T-cell (primary cell): ENCODE results near the gene RIT1. TPM values are rescaled to one million over a fixed set of nuclear protein-coding genes. Genes with fewer than 3 reads are reported as not detected.
A peak's percentile ranks its signal among the peaks of the same experiment; 100 is the strongest.

Source experiments
- ATAC-seq, 4 experiments: fragments of 200-7000 bp in 3 of 4; fragments of 150-1000 bp in 1 of 4; cut with Tn5 transposase; replicated peaks in 1 of 4; 1 replicate in 3 of 4; 2 replicates in 1 of 4; pipeline ENCODE4 v1.10.0; 2021; ENCODE audit warnings: moderate library complexity in 3 of 4, mild to moderate bottlenecking in 2 of 4, moderate number of reproducible peaks in 1 of 4
- CTCF ChIA-PET, 2 donors: fragments of 300-600 bp; sonication (Branson Sonifier 250); formaldehyde crosslinking; loops; one replicate each; lab custom pipeline; 2022; ENCODE audit warnings: antibody characterized with exemption in 2 of 2; lab: Charles Lee
- POLR2A ChIA-PET, 2 donors: fragments of 300-600 bp; sonication (Branson Sonifier 250); formaldehyde crosslinking; loops; one replicate each; lab custom pipeline; 2022; ENCODE audit warnings: antibody characterized with exemption in 2 of 2; lab: Charles Lee
- DNase-seq, 35 experiments: peaks; one replicate each; pipeline versions ENCODE4 v3.0.0 to v3.0.0-alpha.2; 2013 to 2023
- H3K27ac ChIP-seq: one replicate; pipeline ENCODE4 v1.5.1; 2013; ENCODE audit warnings: low read length
- H3K27me3 ChIP-seq, 2 experiments: replicated peaks in 1 of 2; 1 replicate in 1 of 2; 2 replicates in 1 of 2; pipeline versions ENCODE4 v1.6.1 to v1.7.0; 2013; ENCODE audit warnings: low read length in 1 of 2, mixed read lengths in 1 of 2; ENCODE audit not compliant: control insufficient read depth in 2 of 2, insufficient read depth in 2 of 2; ENCODE audit errors: extremely low read depth in 1 of 2
- H3K36me3 ChIP-seq, 2 donors: 1 replicate in 1 of 2; 2 replicates in 1 of 2; pipeline versions ENCODE4 v1.6.1 to v1.7.0; 2013; ENCODE audit warnings: low read length in 1 of 2; ENCODE audit not compliant: control insufficient read depth in 2 of 2, insufficient read depth in 1 of 2; ENCODE audit errors: extremely low read depth in 1 of 2
- H3K4me1 ChIP-seq, 2 experiments: 1 replicate in 1 of 2; 2 replicates in 1 of 2; pipeline versions ENCODE4 v1.6.1 to v1.7.0; 2013; ENCODE audit warnings: low read length in 2 of 2, mixed read lengths in 1 of 2; ENCODE audit not compliant: insufficient read depth in 2 of 2, control insufficient read depth in 1 of 2; ENCODE audit errors: extremely low read depth in 1 of 2
- H3K4me3 ChIP-seq, 2 donors: 1 replicate in 1 of 2; 2 replicates in 1 of 2; pipeline versions ENCODE4 v1.5.1 to v1.7.0; 2013; ENCODE audit warnings: mild to moderate bottlenecking in 2 of 2, low read length in 1 of 2, moderate library complexity in 1 of 2; ENCODE audit not compliant: control insufficient read depth in 1 of 2; ENCODE audit errors: extremely low read depth in 1 of 2
- H3K9me3 ChIP-seq: 2 replicates; pipeline ENCODE4 v1.7.0; 2013
- H3K27ac Mint-ChIP-seq, 2 donors: one replicate each; pipeline ENCODE4 v1.8.0; 2020 to 2021; ENCODE audit warnings: mild to moderate bottlenecking in 2 of 2, mixed read lengths in 2 of 2
- H3K27me3 Mint-ChIP-seq, 2 donors: one replicate each; pipeline ENCODE4 v1.8.0; 2021 to 2022; ENCODE audit warnings: mixed read lengths in 2 of 2
- H3K36me3 Mint-ChIP-seq: one replicate; pipeline ENCODE4 v1.8.0; 2021; ENCODE audit warnings: mixed read lengths
- H3K4me1 Mint-ChIP-seq, 3 donors: one replicate each; pipeline ENCODE4 v1.8.0; 2020 to 2022; ENCODE audit warnings: mixed read lengths in 3 of 3, mild to moderate bottlenecking in 1 of 3
- H3K4me3 Mint-ChIP-seq, 3 donors: one replicate each; pipeline ENCODE4 v1.8.0; 2020 to 2022; ENCODE audit warnings: mild to moderate bottlenecking in 3 of 3, mixed read lengths in 3 of 3, moderate library complexity in 3 of 3
- H3K9me3 Mint-ChIP-seq, 3 donors: one replicate each; pipeline ENCODE4 v1.8.0; 2020 to 2022; ENCODE audit warnings: mixed read lengths in 3 of 3
- WGBS: methylation state at CpG from one replicate; pipeline ENCODE4 v1.1.5; 2013; ENCODE audit warnings: missing lambda C conversion rate; ENCODE audit not compliant: insufficient coverage; 5-methylcytosine and 5-hydroxymethylcytosine counted together
- total RNA-seq, 35 experiments: library from RNA in 6 of 35; stranded (reverse) in 6 of 35; fragments of 120-200 nt in 1 of 35; gene quantifications; one replicate each; pipeline versions ENCODE4 v1.2.1 to v1.2.4 and lab custom pipeline; 2013 to 2026

Gene RIT1
- total RNA-seq, 5 donors from 2014 or later (not counting 1 experiment from before 2014, with no cell fraction given), result 35.3 to 56.4 (median 39.2) TPM

DNA sequence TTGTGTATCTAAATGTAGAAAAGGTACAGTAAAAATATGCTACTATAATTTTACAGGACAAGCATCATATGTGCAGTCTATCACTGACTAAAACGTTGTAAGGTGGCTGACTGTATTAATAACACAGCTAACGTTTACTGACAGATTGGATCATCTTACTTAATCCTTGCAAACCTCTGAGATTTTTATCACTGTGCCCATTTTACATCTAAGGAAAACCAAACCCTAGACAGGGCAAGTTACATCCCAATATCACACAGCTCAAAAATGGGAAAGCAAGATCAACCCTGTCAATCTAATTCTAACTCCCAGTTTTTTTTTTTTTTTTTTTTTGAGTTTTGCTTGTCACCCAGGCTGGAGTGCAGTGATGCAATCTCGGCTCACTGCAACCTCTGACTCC is 7.5 kb upstream of the RIT1 start:
- no peaks in the 10 kb centered on the region for H3K9me3 ChIP-seq
- H3K4me1 Mint-ChIP-seq, result peaks cover 0 to 4% (median 0%) of the 10 kb centered on the region in 3 donors
- H3K36me3 ChIP-seq, result peaks cover 27 to 91% of the 10 kb centered on the region in 2 donors
- H3K4me1 ChIP-seq, result no peaks in the 10 kb centered on the region
- DNase-seq (no peak), ATAC-seq (no peak)
- H3K4me3 ChIP-seq, result no peak overlapping the region
- WGBS, result 79% methylated on average over 2 of the region's 3 CpGs
- H3K27ac ChIP-seq, result no peak overlapping the region
- POLR2A ChIA-PET, result interaction anchor here (0.6 kb wide), 4 partner anchors 16 to 340 kb away, joined by 4 to 5 read pairs (median 4); partner anchors contain the start of gene KHDC4 (in 1 of the 2)
- no peaks in the 10 kb centered on the region for H3K27me3 Mint-ChIP-seq
- H3K9me3 Mint-ChIP-seq, result no peaks in the 10 kb centered on the region
- H3K27me3 ChIP-seq, result no peaks in the 10 kb centered on the region
- CTCF ChIA-PET, result no interaction called here
- no peak overlapping the region for H3K4me3 Mint-ChIP-seq
- peaks cover 58% of the 10 kb centered on the region for H3K36me3 Mint-ChIP-seq
- H3K27ac Mint-ChIP-seq, result no peak overlapping the region

DNA sequence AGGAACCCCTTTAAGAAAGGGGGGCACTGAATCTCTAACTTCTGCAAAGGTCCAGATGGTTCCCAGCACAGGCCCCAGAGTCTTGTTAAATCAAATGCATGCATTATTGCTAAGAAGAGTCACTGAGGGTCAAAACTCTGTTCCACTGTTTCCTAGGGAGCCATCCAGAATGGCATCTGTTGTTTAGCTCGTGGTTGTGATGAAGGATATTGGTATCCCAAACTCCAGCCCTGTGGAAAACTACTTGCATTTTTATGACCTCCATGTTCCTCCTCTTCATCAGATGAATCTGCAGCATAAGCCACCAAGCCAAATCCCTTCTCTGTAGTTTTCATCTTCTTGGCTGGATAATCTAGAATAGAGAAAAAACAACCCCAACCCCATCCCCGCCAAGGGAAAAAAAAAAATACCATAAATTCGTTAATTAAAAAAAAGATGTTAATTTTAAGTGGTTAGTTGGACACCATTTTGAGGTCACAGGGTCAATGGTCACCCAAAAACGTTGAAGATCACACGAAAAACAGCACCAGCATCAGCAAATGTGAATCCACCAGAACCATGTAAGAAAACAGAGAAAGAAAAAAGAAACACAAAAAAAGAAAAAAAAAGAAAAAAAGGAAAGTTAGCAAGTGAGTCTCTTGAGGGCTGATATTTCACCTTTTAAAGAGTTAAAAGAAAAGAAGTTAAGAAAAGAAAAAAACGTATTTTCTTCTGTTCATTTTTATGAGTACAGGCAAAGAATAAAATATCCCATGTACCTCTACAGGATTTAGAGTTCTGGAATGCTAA is 3.0 kb upstream of the RIT1 start:
- H3K4me3 Mint-ChIP-seq, result no peak overlapping the region
- H3K9me3 Mint-ChIP-seq, result no peaks in the 10 kb centered on the region
- ATAC-seq (no peak), DNase-seq (no peak)
- H3K4me3 ChIP-seq, result no peak overlapping the region
- H3K36me3 Mint-ChIP-seq, result peaks cover 42% of the 10 kb centered on the region
- ChIA-PET CTCF (no interaction called here), POLR2A (no interaction called here)
- H3K4me1 ChIP-seq, result peaks cover 11 to 18% of the 10 kb centered on the region in 2 experiments
- no peak overlapping the region for H3K27ac Mint-ChIP-seq
- no peaks in the 10 kb centered on the region for H3K27me3 ChIP-seq
- WGBS, result no CpG with 5 or more reads among the region's 6 CpGs
- H3K4me1 Mint-ChIP-seq, result peaks cover 24 to 25% (median 24%) of the 10 kb centered on the region in 3 donors
- no peak overlapping the region for H3K27ac ChIP-seq
- H3K36me3 ChIP-seq, result peaks cover 14 to 70% of the 10 kb centered on the region in 2 donors
- no peaks in the 10 kb centered on the region for H3K27me3 Mint-ChIP-seq
- H3K9me3 ChIP-seq, result no peaks in the 10 kb centered on the region

DNA sequence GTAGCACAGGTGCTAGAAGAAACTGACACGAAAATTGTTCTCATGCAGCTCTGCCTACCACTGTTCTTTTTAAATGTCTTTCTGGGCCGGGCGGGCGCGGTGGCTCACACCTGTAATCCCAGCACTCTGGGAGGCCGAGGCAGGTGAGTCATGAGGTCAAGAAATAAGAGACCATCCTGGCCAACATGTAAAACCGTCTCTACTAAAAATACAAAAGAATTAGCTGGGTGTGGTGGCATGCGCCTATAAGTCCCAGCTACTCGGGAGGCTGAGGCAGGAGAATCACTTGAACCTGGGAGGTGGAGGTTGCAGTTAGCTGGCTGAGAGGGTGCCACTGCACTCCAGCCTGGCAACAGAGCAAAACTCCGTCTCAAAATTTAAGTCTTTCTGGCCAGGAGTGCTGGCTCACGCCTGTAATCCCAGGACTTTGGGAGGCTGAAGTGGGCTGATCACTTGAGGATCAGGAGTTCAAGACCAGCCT is 947 bp upstream of the RIT1 start:
- 89% methylated on average over 10 of the region's 11 CpGs for WGBS
- no peaks in the 10 kb centered on the region for H3K27me3 ChIP-seq
- ChIA-PET POLR2A (interaction anchor here (0.6 to 0.7 kb wide), 4 partner anchors 12 to 1998 kb away, joined by 3 to 11 read pairs (median 4); partner anchors contain the start of gene ARHGEF2 (in 1 of the 2)), CTCF (no interaction called here)
- Mint-ChIP-seq H3K4me3 (peak overlapping the region; percentile 93 to 98 (median 97)), H3K9me3 (no peaks in the 10 kb centered on the region), H3K27ac (peak overlapping the region; percentile 95 to 97), H3K27me3 (no peaks in the 10 kb centered on the region), H3K36me3 (peaks cover 34% of the 10 kb centered on the region), H3K4me1 (peaks cover 24 to 31% (median 26%) of the 10 kb centered on the region in 3 donors)
- ATAC-seq (no peak), DNase-seq (no peak)
- H3K36me3 ChIP-seq, result peaks cover 6 to 64% of the 10 kb centered on the region in 2 donors
- peaks cover 11 to 24% of the 10 kb centered on the region in 2 experiments for H3K4me1 ChIP-seq
- H3K9me3 ChIP-seq, result no peaks in the 10 kb centered on the region
- peak overlapping the region; percentile 78 for H3K27ac ChIP-seq
- H3K4me3 ChIP-seq, result no peak overlapping the region

DNA sequence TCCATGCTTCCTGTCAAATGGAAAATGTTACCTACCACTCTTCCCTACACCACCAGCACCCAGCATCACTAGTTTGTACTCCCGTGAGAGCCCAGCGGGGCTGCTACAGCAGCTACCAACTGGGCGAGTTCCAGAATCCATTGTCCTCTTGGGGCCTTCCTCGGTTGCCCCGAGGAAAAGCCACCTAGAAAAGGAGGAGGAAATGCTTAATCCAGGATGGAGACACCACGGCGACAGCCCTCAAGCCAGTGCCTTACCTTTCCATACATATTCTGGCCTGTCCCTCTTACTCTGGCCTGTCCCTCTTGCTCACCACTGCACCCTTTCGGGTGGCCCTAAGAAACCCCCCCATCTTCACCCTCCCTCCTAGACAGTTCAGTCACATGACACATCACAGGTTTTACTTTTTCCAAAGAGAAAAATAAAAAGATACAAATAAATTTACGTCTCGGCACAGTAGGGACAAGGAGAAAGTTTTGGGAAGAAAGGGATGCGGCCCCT is 478 bp downstream of the RIT1 start:
- no peaks in the 10 kb centered on the region for H3K27me3 Mint-ChIP-seq
- H3K4me3 Mint-ChIP-seq, result peak overlapping the region; percentile 93 to 98 (median 97)
- peak in 4 of 35 experiments; percentile 4 to 46 (median 12) for DNase-seq

DNA sequence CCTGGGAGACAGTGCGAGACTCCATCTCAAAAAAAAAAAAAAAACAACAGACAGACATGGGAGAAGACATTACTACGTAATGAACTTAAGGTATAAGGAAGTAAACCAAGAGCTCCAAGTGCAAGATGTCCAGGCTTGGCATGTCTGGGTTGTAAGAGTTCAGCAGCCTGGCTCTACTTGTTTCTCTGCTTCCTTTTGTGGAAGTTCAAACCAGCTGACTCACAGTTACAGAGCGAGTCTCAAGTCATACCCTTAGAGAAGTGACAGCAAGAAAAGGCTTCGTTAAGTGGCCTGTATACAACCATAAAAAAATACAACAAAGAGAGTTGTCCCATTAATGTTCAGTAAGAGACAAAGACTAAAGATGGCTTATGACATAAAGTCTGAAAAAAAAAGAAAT is 1.3 kb downstream of the RIT1 start:
- ATAC-seq (no peak), DNase-seq (peak in 2 of 35 experiments; percentile 16 to 27)
- Histone ChIP-seq H3K27ac (no peak overlapping the region), H3K4me3 (no peak overlapping the region), H3K27me3 (no peaks in the 10 kb centered on the region), H3K9me3 (no peaks in the 10 kb centered on the region), H3K4me1 (peaks cover 11 to 24% of the 10 kb centered on the region in 2 experiments), H3K36me3 (peaks cover 2 to 54% of the 10 kb centered on the region in 2 donors)
- WGBS, result no CpG with 5 or more reads among the region's 4 CpGs
- Mint-ChIP-seq H3K4me3 (peak overlapping the region; percentile 93 to 98 (median 97)), H3K9me3 (no peaks in the 10 kb centered on the region), H3K27me3 (no peaks in the 10 kb centered on the region), H3K4me1 (peaks cover 24 to 31% (median 26%) of the 10 kb centered on the region in 3 donors), H3K36me3 (peaks cover 20% of the 10 kb centered on the region), H3K27ac (peak overlapping the region; percentile 63 to 95)
- ChIA-PET CTCF (interaction anchor here in 1 of 2 donors (0.7 kb wide), 1 partner anchor 46 kb away, joined by 4 read pairs; no protein-coding TSS in a partner anchor), POLR2A (interaction anchor here (0.6 to 0.9 kb wide), 4 partner anchors 17 to 81 kb away, joined by 3 to 10 read pairs (median 4); no protein-coding TSS in a partner anchor)

More for the DNA sequence above, 478 bp downstream of the RIT1 start:
- Histone ChIP-seq H3K4me1 (peaks cover 11 to 24% of the 10 kb centered on the region in 2 experiments), H3K9me3 (no peaks in the 10 kb centered on the region), H3K27ac (peak overlapping the region; percentile 78), H3K4me3 (peak overlapping the region; percentile 77 to 90), H3K27me3 (no peaks in the 10 kb centered on the region), H3K36me3 (peaks cover 2 to 54% of the 10 kb centered on the region in 2 donors)
- POLR2A ChIA-PET, result interaction anchor here (0.6 to 0.9 kb wide), 2 partner anchors 21 to 1988 kb away, joined by 3 to 6 read pairs; no protein-coding TSS in a partner anchor
- H3K4me1 Mint-ChIP-seq, result peaks cover 24 to 31% (median 26%) of the 10 kb centered on the region in 3 donors
- ATAC-seq, result peak; percentile 35 to 54 (median 48)
- peak overlapping the region; percentile 95 to 97 for H3K27ac Mint-ChIP-seq
- H3K9me3 Mint-ChIP-seq, result no peaks in the 10 kb centered on the region
- CTCF ChIA-PET, result no interaction called here
- peaks cover 20% of the 10 kb centered on the region for H3K36me3 Mint-ChIP-seq
- WGBS, result 4% methylated on average over 6 of the region's 11 CpGs

DNA sequence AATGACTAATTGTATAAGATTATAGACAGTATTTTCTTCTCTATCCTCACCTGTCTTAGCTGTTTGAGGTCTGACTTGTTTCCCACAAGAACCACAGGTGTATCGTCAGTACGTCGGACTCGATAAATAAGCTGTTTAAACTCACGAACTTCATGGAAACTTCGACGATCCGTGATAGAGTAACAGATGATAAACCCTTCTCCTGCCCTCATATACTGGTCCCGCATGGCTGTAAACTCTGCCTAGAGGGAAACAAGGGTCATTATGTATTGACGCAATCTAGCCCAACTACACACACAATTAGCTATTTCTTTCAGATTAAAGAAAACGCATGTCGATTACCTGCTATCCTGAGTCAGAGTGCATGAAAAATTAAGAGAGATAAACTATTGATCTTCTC is 6.9 kb downstream of the RIT1 start:
- POLR2A ChIA-PET, result interaction anchor here in 1 of 2 donors (1.2 kb wide), 1 partner anchor 309 kb away, joined by 4 read pairs; the partner anchor contains the start of gene PMF1
- DNase-seq (no peak), ATAC-seq (no peak)
- H3K4me1 Mint-ChIP-seq, result peaks cover 0 to 8% (median 6%) of the 10 kb centered on the region in 3 donors
- peaks cover 11 to 73% of the 10 kb centered on the region in 2 donors for H3K36me3 ChIP-seq
- no peaks in the 10 kb centered on the region for H3K9me3 Mint-ChIP-seq
- peaks cover 0 to 6% of the 10 kb centered on the region in 2 experiments for H3K4me1 ChIP-seq
- peaks cover 27% of the 10 kb centered on the region for H3K36me3 Mint-ChIP-seq
- CTCF ChIA-PET, result interaction anchor here in 1 of 2 donors (0.9 kb wide), 1 partner anchor 11 kb away, joined by 3 read pairs; no protein-coding TSS in a partner anchor
- no peaks in the 10 kb centered on the region for H3K27me3 ChIP-seq
- no peak overlapping the region for H3K27ac ChIP-seq
- no peaks in the 10 kb centered on the region for H3K27me3 Mint-ChIP-seq
- 100% methylated on average over 5 of the region's 12 CpGs for WGBS
- no peak overlapping the region for H3K27ac Mint-ChIP-seq
- H3K4me3 ChIP-seq, result no peak overlapping the region
- no peaks in the 10 kb centered on the region for H3K9me3 ChIP-seq
- H3K4me3 Mint-ChIP-seq, result no peak overlapping the region
